A673 (cell line): Measurements from ENCODE around the gene ACTL10. TPM values are rescaled to one million over a fixed set of nuclear protein-coding genes. Genes with fewer than 3 reads are reported as not detected.

Experiments
- BruUV-seq: library from RNA; stranded (reverse); fragments of 400-500 nt; replicated peaks from 2 replicates; lab custom pipeline; 2021; lab: Mats Ljungman, UMichigan
- CTCF ChIA-PET: fragments of 300-600 bp; sonication (Branson Sonifier 250); formaldehyde crosslinking; loops from one replicate; lab custom pipeline; 2022; ENCODE audit warnings: antibody characterized with exemption; lab: Charles Lee
- POLR2A ChIA-PET: fragments of 300-600 bp; sonication (Branson Sonifier 250); formaldehyde crosslinking; loops from one replicate; lab custom pipeline; 2022; ENCODE audit warnings: antibody characterized with exemption; ENCODE audit not compliant: low non-redundant PET; lab: Charles Lee
- DNase-seq: peaks from one replicate; pipeline ENCODE4 v3.0.0-alpha.2; 2015; ENCODE audit warnings: low spot score
- H3K27ac ChIP-seq: fragments of 200-600 bp; sonication (generic); 2 replicates; pipeline ENCODE4 v1.5.1; 2016; ENCODE audit warnings: mixed run types, low read depth, mild to moderate bottlenecking, mixed read lengths, antibody characterized with exemption, low read length; ENCODE audit not compliant: poor library complexity, severe bottlenecking
- H3K27me3 ChIP-seq: fragments of 200-600 bp; sonication (generic); replicated peaks from 2 replicates; pipeline ENCODE4 v1.6.1; 2017; ENCODE audit warnings: mixed run types, low read depth, mild to moderate bottlenecking, mixed read lengths, antibody characterized with exemption, low read length; ENCODE audit not compliant: insufficient read depth, poor library complexity
- H3K36me3 ChIP-seq: fragments of 200-600 bp; sonication (generic); 2 replicates; pipeline ENCODE4 v1.6.1; 2016; ENCODE audit warnings: mixed run types, mild to moderate bottlenecking, mixed read lengths, antibody characterized with exemption, low read length; ENCODE audit not compliant: insufficient read depth, poor library complexity, severe bottlenecking
- H3K4me1 ChIP-seq: fragments of 200-600 bp; sonication (generic); 2 replicates; pipeline ENCODE4 v1.6.1; 2017; ENCODE audit warnings: mixed run types, mild to moderate bottlenecking, mixed read lengths, antibody characterized with exemption, low read length; ENCODE audit not compliant: insufficient read depth, poor library complexity, severe bottlenecking
- H3K4me3 ChIP-seq: fragments of 200-600 bp; sonication (generic); 2 replicates; pipeline ENCODE4 v1.5.1; 2016; ENCODE audit warnings: low read depth, mixed run types, mild to moderate bottlenecking, mixed read lengths, low read length; ENCODE audit not compliant: poor library complexity, severe bottlenecking
- H3K9me3 ChIP-seq: fragments of 200-600 bp; sonication (generic); 2 replicates; pipeline ENCODE4 v1.6.1; 2016; ENCODE audit warnings: mixed run types, low read depth, mild to moderate bottlenecking, mixed read lengths, antibody characterized with exemption, low read length; ENCODE audit not compliant: poor library complexity, severe bottlenecking
- CTCF ChIP-seq: fragments of 300-800, 200-600 bp; sonication (generic); conservative IDR thresholded peaks from 2 replicates; pipeline ENCODE4 v1.5.1; 2017; ENCODE audit warnings: low read depth, mild to moderate bottlenecking, antibody characterized with exemption, low read length, moderate library complexity, mixed read lengths
- EZH2 ChIP-seq: fragments of 200-600 bp; sonication (generic); IDR thresholded peaks from 2 replicates; pipeline ENCODE4 v1.6.1; 2017; ENCODE audit warnings: borderline replicate concordance, low read depth, mild to moderate bottlenecking, mixed read lengths, antibody characterized with exemption, low read length; ENCODE audit not compliant: poor library complexity, severe bottlenecking
- intact Hi-C: fragments of 100-400 bp; cut with micrococcal nuclease; formaldehyde crosslinking; loops from one replicate; pipeline ENCODE4 v1.10.0; 2022; ENCODE audit not compliant: unreplicated experiment
- total RNA-seq: library from RNA; stranded (reverse); gene quantifications from 2 replicates; pipeline ENCODE4 v1.2.3, GENCODE V29; 2021

Gene ACTL10
- total RNA-seq, 1 experiment from 2014 or later = 0.47 TPM

- Histone ChIP-seq H3K4me1 (no peaks in the 10 kb centered on the region), H3K4me3 (no peak overlapping the region), H3K9me3 (no peaks in the 10 kb centered on the region), H3K27me3 (no peaks in the 10 kb centered on the region), H3K36me3 (no peaks in the 10 kb centered on the region), H3K27ac (no peak overlapping the region)
- ChIA-PET CTCF (no interaction called here), POLR2A (no interaction called here)
- TF ChIP-seq CTCF (no peak), EZH2 (no peak)
- no TSS peak for BruUV-seq
- DNase-seq = no peak
- intact Hi-C loops = no loop called here
These were observed 44.6 kb downstream of the ACTL10 start for GRCh38 chr20:33711446-33711738.

GRCh38 chr20:33713865-33714367 is 47.2 kb downstream of the ACTL10 start:
- no TSS peak for BruUV-seq
- POLR2A ChIA-PET = no interaction called here

GRCh38 chr20:33716498-33716897 is 49.8 kb downstream of the ACTL10 start:
- BruUV-seq = no TSS peak
- ChIA-PET CTCF (no interaction called here), POLR2A (interaction anchor here (0.6 kb wide), 1 partner anchor 171 kb away, joined by 4 read pairs; no protein-coding TSS in a partner anchor)
- Histone ChIP-seq H3K4me3 (no peak overlapping the region), H3K36me3 (no peaks in the 10 kb centered on the region), H3K4me1 (peaks cover 4% of the 10 kb centered on the region), H3K27me3 (no peaks in the 10 kb centered on the region), H3K9me3 (no peaks in the 10 kb centered on the region), H3K27ac (no peak overlapping the region)
- no peak for TF ChIP-seq EZH2
- no peak for TF ChIP-seq CTCF
- intact Hi-C loops = no loop called here
- no peak for DNase-seq

More at GRCh38 chr20:33713865-33714367, 47.2 kb downstream of the ACTL10 start:
- Histone ChIP-seq H3K36me3 (no peaks in the 10 kb centered on the region), H3K27ac (no peak overlapping the region), H3K27me3 (no peaks in the 10 kb centered on the region), H3K4me3 (no peak overlapping the region), H3K4me1 (no peaks in the 10 kb centered on the region), H3K9me3 (no peaks in the 10 kb centered on the region)
- no peak for TF ChIP-seq EZH2
- TF ChIP-seq CTCF = no peak
- intact Hi-C loops = no loop called here
- DNase-seq = no peak
- CTCF ChIA-PET = no interaction called here

Other genes with a start within 250 kb of the ACTL10 start
- gene SNTA1, start 223.2 kb upstream of the ACTL10 start, total RNA-seq = 4.4 and 7.5 TPM in 2 replicates
- gene CBFA2T2, start 176.8 kb upstream of the ACTL10 start, total RNA-seq = 13.1 and 15.2 TPM in 2 replicates
- gene C20orf144, start 4.6 kb upstream of the ACTL10 start, total RNA-seq = 0.13 and 0.22 TPM in 2 replicates
- 83.1 and 100 TPM in 2 replicates for gene NECAB3, start 7.5 kb downstream of the ACTL10 start, total RNA-seq
- gene E2F1, start 19.4 kb downstream of the ACTL10 start, total RNA-seq = 86.0 and 87.0 TPM in 2 replicates
- gene PXMP4, start 53.4 kb downstream of the ACTL10 start, total RNA-seq = 7.5 and 9.7 TPM in 2 replicates
- 4.7 and 5.0 TPM in 2 replicates for gene ZNF341, start 65.1 kb downstream of the ACTL10 start, total RNA-seq
- gene CHMP4B, start 144.4 kb downstream of the ACTL10 start, total RNA-seq = 68.5 and 68.9 TPM in 2 replicates